ENCODE measurements around the gene UQCC2.

- TF ChIP-seq CTCF (IDR thresholded peaks at IDR 0.05) (no peak), POLR2A (IDR thresholded peaks at IDR 0.05) (no peak)
Observed at GRCh38 chr6:33683051-33683571, 28.4 kb downstream of the UQCC2 start.

Data from prostate gland (tissue), 2 donors.